Measurements from ENCODE around the gene ALK. TPM values are rescaled to one million over a fixed set of nuclear protein-coding genes. Genes with fewer than 3 reads are reported as not detected.
A peak's percentile ranks its signal among the peaks of the same experiment; 100 is the strongest.
"Not testable (repeated sequence)": the region's sequence is repeated elsewhere in the genome, so short reads cannot be mapped to it uniquely, and the experiment has no call there.

The ALK gene
- total RNA-seq, 1 experiment from 2014 or later = 0.06 TPM

GRCh38 chr2:29761278-29761677 is 160.1 kb downstream of the ALK start:
- DNase-seq (ENCODE audit: low read depth) = no peak

- no peak for DNase-seq (ENCODE audit: low read depth)
Observed at GRCh38 chr2:29760008-29760407, 161.4 kb downstream of the ALK start.

- DNase-seq (ENCODE audit: low read depth) = no peak
Observed at GRCh38 chr2:29759360-29759759, 162.0 kb downstream of the ALK start.

GRCh38 chr2:29755829-29756228 is 165.6 kb downstream of the ALK start:
- no peak for DNase-seq (ENCODE audit: low read depth)

- no peak for DNase-seq (ENCODE audit: low read depth)
Observed at GRCh38 chr2:29755233-29755632, 166.2 kb downstream of the ALK start.

- DNase-seq (ENCODE audit: low read depth) = peak; percentile 25
Observed at GRCh38 chr2:29753671-29754444, 167.5 kb downstream of the ALK start.

- DNase-seq (ENCODE audit: low read depth) = no peak
Observed at GRCh38 chr2:29751390-29751789, 170.0 kb downstream of the ALK start.

GRCh38 chr2:29750463-29750862 is 170.9 kb downstream of the ALK start:
- DNase-seq (ENCODE audit: low read depth) = not testable (repeated sequence)

GRCh38 chr2:29749843-29750242 is 171.5 kb downstream of the ALK start:
- no peak for DNase-seq (ENCODE audit: low read depth)

GRCh38 chr2:29749041-29749440 is 172.3 kb downstream of the ALK start:
- DNase-seq (ENCODE audit: low read depth) = peak; percentile 41

- peak; percentile 99 for DNase-seq (ENCODE audit: low read depth)
Observed at GRCh38 chr2:29747786-29748470, 173.5 kb downstream of the ALK start.

GRCh38 chr2:29744976-29745375 is 176.4 kb downstream of the ALK start:
- DNase-seq (ENCODE audit: low read depth) = no peak

GRCh38 chr2:29743516-29743915 is 177.9 kb downstream of the ALK start:
- no peak for DNase-seq (ENCODE audit: low read depth)

GRCh38 chr2:29742656-29743055 is 178.7 kb downstream of the ALK start:
- no peak for DNase-seq (ENCODE audit: low read depth)

- no peak for DNase-seq (ENCODE audit: low read depth)
Observed at GRCh38 chr2:29741132-29741531, 180.3 kb downstream of the ALK start.

- DNase-seq (ENCODE audit: low read depth) = no peak
Observed at GRCh38 chr2:29733965-29734364, 187.4 kb downstream of the ALK start.

GRCh38 chr2:29733213-29733612 is 188.2 kb downstream of the ALK start:
- no peak for DNase-seq (ENCODE audit: low read depth)

GRCh38 chr2:29731948-29732347 is 189.4 kb downstream of the ALK start:
- no peak for DNase-seq (ENCODE audit: low read depth)

- no peak for DNase-seq (ENCODE audit: low read depth)
Observed at GRCh38 chr2:29729932-29730331, 191.5 kb downstream of the ALK start.

GRCh38 chr2:29729401-29729800 is 192.0 kb downstream of the ALK start:
- no peak for DNase-seq (ENCODE audit: low read depth)

GRCh38 chr2:29726976-29727375 is 194.4 kb downstream of the ALK start:
- no peak for DNase-seq (ENCODE audit: low read depth)

- no peak for DNase-seq (ENCODE audit: low read depth)
Observed at GRCh38 chr2:29725610-29726009, 195.8 kb downstream of the ALK start.

GRCh38 chr2:29724282-29724681 is 197.1 kb downstream of the ALK start:
- no peak for DNase-seq (ENCODE audit: low read depth)

All from HT1080 (cell line).